HG03103 (cell line): ENCODE measurements around the gene VAC14.
"Not testable (repeated sequence)": the region's sequence is repeated elsewhere in the genome, so short reads cannot be mapped to it uniquely, and the experiment has no call there.

Experiments
- ATAC-seq: cut with Tn5 transposase; IDR thresholded peaks from one replicate; pipeline ENCODE4 v1.9.1; 2021; ENCODE audit warnings: low read depth; ENCODE audit not compliant: unreplicated experiment

VAC14 gene

GRCh38 chr16:70653809-70654771, 146.9 kb downstream of the VAC14 start:
- ATAC-seq: no peak

- no peak for ATAC-seq
Measured at GRCh38 chr16:70653406-70653805, 147.6 kb downstream of the VAC14 start.

DNA sequence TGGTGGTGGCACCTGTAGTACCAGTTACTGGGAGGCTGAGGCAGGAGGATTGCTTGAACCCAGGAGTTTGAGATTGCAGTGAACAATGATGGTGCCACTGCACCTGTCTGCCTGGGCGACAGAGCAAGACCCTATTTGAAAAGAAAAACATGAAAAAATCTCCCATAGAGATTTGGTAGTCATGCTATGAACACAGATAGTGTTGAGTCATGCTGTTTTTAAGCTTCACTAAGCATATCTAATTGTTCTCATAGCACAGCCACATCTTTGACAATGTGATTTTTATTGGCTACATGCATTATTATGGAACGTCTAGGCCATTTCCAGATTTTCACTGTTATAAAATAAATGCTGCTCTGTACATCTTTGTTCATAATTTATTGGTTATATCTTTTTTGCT, 148.6 kb downstream of the VAC14 start:
- no peak for ATAC-seq

- ATAC-seq: no peak
Measured at GRCh38 chr16:70651524-70651923, 149.4 kb downstream of the VAC14 start.

DNA sequence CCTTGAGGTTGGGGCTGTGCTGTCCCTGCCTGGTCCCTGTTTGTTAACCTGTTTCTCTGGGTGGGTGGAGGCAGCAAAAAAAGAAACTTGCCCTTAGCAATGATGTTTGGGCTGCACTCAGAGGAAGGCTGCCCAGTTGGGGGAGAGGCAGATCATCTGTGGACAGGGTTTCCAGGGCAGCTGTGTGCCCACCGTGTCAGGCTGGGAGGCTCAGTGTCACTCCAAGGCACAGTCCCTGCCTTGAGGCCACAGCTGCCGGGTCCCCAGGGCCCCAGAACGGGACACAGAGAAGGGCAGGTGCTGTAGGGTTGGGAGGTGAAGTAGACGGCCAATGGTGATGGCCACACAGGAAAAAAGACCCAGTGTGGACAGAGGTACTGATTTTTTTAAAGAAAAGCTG, 150.7 kb downstream of the VAC14 start:
- no peak for ATAC-seq

- ATAC-seq: no peak
Measured at GRCh38 chr16:70649300-70649699, 151.7 kb downstream of the VAC14 start.

DNA sequence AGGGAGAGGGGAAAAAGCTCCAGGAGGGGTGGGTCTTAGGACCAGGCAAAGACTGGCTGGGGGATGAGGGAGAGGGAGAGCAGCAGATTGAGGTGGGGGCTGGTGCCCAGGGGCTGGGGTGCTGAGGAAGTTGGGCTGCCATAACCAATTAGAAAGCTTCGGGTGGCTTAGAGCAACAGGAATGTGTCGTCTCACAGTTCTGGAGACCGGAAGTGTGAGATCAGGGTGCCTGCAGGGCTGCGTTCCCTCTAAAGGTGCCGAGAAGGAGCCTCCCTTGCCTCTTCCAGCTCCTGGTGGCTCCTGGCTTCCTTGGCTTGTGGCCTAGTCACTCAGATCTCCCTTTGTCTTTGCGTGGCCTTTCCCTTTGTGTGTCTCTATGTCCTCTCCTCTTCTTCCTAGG, 152.4 kb downstream of the VAC14 start:
- ATAC-seq: no peak

- ATAC-seq: no peak
Measured at GRCh38 chr16:70647441-70648359, 153.3 kb downstream of the VAC14 start.

DNA sequence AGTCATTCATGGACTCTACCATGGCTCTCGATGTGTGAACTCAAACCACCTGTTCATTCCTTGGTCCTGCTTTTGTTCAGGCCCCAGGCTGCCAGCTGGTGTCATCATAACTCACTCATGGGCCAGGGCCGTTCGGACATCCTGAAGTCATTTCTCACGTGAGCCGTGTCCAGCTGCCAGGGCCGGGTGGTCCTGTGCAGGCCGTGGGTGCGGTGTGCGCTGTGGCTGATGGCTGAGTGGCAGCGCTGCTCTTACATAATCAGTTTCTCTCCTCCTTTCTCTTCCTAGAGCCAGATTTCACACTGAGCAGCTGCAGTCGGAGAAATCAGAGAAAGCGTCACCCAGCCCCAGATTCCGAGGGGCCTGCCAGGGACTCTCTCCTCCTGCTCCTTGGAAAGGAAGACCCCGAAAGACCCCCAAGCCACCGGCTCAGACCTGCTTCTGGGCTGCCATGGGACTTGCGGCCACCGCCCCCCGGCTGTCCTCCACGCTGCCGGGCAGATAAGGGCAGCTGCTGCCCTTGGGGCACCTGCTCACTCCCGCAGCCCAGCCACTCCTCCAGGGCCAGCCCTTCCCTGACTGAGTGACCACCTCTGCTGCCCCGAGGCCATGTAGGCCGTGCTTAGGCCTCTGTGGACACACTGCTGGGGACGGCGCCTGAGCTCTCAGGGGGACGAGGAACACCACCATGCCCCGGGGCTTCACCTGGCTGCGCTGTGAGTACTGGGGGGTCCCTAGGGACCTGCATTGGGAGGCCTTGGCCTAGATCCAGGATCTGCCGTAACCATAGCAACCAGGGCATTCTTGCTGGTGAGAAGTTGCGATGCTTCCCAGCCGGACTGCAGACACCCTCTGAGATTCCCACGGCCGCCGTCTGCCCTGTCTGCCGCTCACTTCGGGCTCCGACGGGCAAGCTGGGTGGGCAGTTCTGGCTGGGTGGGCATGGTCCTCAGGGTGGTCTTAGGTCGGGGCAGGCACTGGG, 154.4 kb downstream of the VAC14 start, which contains the start of gene IL34:
Gene IL34 (plus strand): TSS at position 300 of the 982 bp plus-strand sequence. CDS start 389 bp downstream, at position 689.
- ATAC-seq: no peak

DNA sequence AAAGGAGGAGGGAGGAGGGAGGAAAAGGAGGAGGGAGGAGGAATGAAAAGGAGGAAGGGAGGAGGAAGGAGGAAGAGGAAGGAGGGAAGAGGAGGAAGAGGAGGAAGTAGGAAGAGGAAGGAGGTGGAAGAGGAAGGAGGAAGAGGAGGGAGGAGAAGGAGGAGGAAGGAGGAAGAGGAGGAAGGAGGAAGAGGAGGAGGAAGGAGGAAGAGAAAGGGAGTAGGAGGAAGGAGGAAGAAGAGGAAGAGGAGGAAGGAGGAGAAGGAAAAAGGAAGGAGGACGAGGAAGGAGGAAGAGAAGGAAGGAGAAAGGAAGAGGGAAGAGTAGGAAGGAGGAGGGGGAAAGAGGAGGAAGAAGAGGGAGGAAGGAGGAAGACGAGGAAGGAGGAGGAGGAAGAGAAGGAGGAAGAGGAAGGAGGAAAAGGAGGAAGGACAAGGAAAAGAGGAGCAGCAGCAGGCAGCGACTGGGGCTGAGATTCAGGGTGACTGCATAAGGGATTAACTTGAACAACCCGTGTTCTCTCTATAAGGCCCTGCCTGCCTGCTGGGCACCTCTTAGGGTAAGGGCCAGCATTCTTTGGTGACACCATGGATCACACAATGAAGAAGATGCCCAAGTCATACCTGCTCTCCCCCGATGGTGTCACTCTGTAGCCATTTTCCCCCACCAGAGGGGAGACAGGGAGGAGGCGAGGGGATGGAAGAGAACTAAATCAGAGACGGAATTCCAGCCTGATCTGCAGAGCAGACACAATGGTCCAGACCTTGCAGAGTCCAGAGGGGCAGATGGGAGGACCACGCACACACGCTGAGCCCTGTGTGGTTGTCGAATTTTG, 156.0 kb downstream of the VAC14 start:
- no peak for ATAC-seq

- ATAC-seq: not testable (repeated sequence)
Measured at GRCh38 chr16:70643264-70643663, 157.7 kb downstream of the VAC14 start.

GRCh38 chr16:70642633-70643032, 158.3 kb downstream of the VAC14 start:
- ATAC-seq: no peak

DNA sequence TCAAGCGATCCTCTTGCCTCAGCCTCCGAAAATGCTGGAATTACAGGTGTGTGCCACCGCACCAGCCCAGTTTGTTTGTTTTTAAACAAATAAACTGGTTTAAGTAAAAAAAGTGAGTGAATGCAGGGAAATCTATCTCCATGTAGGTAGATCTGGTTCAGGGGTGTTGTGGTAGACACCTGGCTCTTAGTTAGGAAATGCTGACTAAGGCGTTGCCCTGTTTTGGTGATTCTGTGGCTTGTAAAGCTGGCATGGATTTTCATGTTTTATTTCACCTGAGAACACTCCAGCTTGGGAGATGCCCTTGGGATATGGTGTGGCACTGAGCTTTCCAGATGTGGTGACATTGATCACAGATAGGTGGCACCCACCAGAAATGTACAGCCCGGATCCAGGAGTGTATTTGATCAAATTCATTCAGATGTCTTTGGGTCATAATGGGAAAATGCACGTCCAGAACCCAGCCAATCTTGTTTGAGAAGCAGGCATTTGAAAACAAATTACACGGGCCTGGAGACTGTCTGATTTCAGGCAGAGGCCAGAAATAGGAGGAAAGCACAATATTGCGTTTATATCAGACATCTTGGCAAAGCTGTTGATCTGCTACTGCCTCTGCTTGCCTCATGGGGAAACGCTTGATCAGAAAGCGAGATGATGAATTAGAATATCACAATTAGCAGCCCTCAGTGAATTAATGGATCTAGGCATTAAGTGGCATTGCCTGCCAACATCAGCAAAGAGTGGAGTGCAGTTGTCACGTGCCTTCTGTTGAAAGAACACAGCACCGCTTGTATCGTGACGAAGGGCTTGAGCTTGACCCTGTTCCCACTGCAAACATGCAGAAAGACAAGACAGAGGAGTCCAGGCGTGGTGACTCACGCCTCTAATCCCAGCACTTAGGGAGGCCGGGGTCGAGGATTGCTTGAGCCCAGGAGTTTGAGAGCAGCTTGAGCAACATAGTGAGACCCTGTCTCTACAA, 161.9 kb downstream of the VAC14 start:
- ATAC-seq: no peak
